ENCODE results near the gene IGF1R.

The IGF1R gene

DNA sequence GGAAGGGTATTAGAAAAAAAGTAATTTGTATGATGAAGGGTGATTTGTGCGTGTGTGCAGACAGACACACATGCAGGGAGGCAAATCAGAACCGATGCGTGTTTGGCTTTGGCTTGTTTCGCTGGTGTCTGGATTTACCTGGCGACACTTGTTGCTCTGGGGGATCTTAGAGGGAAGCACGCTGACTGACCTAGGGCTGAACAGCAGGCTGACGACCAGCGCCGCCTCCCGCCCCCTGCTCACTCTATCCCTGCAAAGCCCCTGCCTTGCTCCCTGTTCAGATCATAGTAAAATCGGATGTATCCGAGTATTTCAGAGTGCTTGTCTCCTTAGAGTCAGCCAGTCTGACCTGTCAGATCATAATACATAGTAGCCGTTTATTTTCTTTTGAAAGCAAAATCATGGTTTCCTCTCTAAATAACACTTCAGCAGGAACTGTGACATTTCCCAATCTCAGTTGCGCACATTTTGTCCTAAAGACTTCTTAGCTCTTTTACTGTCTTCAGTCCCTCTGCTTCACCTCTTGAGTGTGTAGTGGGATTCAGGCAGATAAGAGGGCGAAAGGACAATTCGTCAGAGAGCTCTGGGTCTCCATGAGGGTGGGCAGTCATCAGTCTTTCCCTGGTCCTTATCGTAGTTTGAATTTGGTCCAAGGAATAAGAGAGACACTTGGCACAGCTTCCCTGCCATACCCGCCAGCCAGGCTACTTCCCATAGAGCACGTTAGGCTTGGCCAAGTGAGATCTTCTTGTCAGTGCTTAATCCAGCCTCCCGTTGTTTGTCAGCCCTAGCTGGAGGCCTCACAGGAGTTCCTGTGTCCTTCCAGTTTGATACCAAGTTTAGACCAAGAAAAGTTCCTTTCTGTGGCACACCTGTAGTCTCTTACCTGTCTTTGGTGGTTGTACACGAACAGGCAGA lies 261.9 kb downstream of the IGF1R start:
- Histone ChIP-seq H4K20me1 (ENCODE audit: low read depth, low read length) (no peaks in the 10 kb centered on the region), H3K4me2 (ENCODE audit: low read depth, low read length, poor library complexity, severe bottlenecking) (no peak overlapping the region), H3K79me2 (ENCODE audit: insufficient read depth, low read length) (no peaks in the 10 kb centered on the region), H2AFZ (ENCODE audit: low read depth, low read length, severe bottlenecking) (no peak overlapping the region), H3F3A (ENCODE audit: insufficient read depth) (no peaks in the 10 kb centered on the region), H3K9me2 (replicated peaks; ENCODE audit: insufficient read depth, low read length) (no peaks in the 10 kb centered on the region), H3K4me3 (ENCODE audit: insufficient read depth, low read length, poor library complexity, severe bottlenecking) (no peak overlapping the region), H3K27ac (ENCODE audit: low read depth, low read length) (no peak overlapping the region), H3K9me3 (ENCODE audit: insufficient read depth, low read length) (no peaks in the 10 kb centered on the region), H3K27me3 (ENCODE audit: low read length) (no peaks in the 10 kb centered on the region), H3K9ac (ENCODE audit: low read length) (no peak overlapping the region), H3K36me3 (ENCODE audit: low read length) (no peaks in the 10 kb centered on the region)
- TF ChIP-seq, protein P1, sequence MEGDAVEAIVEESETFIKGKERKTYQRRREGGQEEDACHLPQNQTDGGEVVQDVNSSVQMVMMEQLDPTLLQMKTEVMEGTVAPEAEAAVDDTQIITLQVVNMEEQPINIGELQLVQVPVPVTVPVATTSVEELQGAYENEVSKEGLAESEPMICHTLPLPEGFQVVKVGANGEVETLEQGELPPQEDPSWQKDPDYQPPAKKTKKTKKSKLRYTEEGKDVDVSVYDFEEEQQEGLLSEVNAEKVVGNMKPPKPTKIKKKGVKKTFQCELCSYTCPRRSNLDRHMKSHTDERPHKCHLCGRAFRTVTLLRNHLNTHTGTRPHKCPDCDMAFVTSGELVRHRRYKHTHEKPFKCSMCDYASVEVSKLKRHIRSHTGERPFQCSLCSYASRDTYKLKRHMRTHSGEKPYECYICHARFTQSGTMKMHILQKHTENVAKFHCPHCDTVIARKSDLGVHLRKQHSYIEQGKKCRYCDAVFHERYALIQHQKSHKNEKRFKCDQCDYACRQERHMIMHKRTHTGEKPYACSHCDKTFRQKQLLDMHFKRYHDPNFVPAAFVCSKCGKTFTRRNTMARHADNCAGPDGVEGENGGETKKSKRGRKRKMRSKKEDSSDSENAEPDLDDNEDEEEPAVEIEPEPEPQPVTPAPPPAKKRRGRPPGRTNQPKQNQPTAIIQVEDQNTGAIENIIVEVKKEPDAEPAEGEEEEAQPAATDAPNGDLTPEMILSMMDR (IDR thresholded peaks at IDR 0.05; ENCODE audit: insufficient read depth, low read length, poor library complexity, severe bottlenecking): no peak
- no peak for TF ChIP-seq EZH2phosphoT487 (conservative IDR thresholded peaks at IDR 0.05; ENCODE audit: low read length)

DNA sequence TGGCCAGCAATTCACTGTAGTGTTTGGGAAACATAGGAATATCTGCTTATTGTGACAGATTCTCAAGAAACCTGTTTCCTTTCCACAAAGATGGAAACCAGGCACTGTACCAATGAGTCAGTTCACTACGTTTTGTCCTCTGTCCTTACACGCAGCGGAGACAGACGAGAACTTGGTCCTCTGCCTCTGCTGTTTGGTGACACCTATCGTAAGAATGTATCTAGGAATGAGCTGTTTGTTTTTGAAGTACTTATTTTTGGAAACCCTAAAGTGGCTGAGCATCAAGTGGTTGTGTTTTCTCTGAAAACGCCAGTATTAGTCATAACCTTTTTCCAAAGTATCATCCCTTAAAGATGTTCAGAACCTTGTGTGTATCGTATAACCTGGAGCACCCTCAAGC lies 266.3 kb downstream of the IGF1R start:
- Histone ChIP-seq H3K36me3 (ENCODE audit: low read length) (no peaks in the 10 kb centered on the region), H3K27ac (ENCODE audit: low read depth, low read length) (no peak overlapping the region), H3K4me2 (ENCODE audit: low read depth, low read length, poor library complexity, severe bottlenecking) (no peak overlapping the region), H3K79me2 (ENCODE audit: insufficient read depth, low read length) (no peaks in the 10 kb centered on the region), H3K27me3 (ENCODE audit: low read length) (no peaks in the 10 kb centered on the region), H3K4me3 (ENCODE audit: insufficient read depth, low read length, poor library complexity, severe bottlenecking) (no peak overlapping the region), H3K9me2 (replicated peaks; ENCODE audit: insufficient read depth, low read length) (no peaks in the 10 kb centered on the region), H4K20me1 (ENCODE audit: low read depth, low read length) (no peaks in the 10 kb centered on the region), H2AFZ (ENCODE audit: low read depth, low read length, severe bottlenecking) (no peak overlapping the region), H3F3A (ENCODE audit: insufficient read depth) (no peaks in the 10 kb centered on the region), H3K9me3 (ENCODE audit: insufficient read depth, low read length) (no peaks in the 10 kb centered on the region), H3K9ac (ENCODE audit: low read length) (no peak overlapping the region)
- no peak for TF ChIP-seq EZH2phosphoT487 (conservative IDR thresholded peaks at IDR 0.05; ENCODE audit: low read length)
- TF ChIP-seq, protein P1 (IDR thresholded peaks at IDR 0.05; ENCODE audit: insufficient read depth, low read length, poor library complexity, severe bottlenecking): no peak

DNA sequence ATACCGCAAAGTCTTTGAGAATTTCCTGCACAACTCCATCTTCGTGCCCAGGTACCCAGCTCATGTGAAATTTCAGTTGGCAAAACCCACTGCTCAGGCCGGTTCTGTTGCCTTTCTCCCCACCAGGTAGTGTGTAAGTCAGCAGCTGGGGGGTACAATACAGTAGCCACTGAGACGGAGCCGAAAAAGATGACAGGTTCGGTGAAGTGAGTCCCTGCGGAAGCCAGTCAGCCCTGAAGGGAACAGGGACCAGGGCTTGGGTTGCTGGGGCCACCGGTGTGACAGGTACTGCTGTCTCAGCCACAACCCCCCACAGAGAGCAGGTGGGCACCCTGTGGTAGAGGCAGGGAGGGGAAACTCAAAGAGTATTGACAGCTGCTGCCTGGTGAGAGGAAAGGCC lies 268.5 kb downstream of the IGF1R start:
- Histone ChIP-seq H3K4me3 (ENCODE audit: insufficient read depth, low read length, poor library complexity, severe bottlenecking) (no peak overlapping the region), H3K9me3 (ENCODE audit: insufficient read depth, low read length) (no peaks in the 10 kb centered on the region), H4K20me1 (ENCODE audit: low read depth, low read length) (no peaks in the 10 kb centered on the region), H2AFZ (ENCODE audit: low read depth, low read length, severe bottlenecking) (no peak overlapping the region), H3K27ac (ENCODE audit: low read depth, low read length) (no peak overlapping the region), H3K79me2 (ENCODE audit: insufficient read depth, low read length) (no peaks in the 10 kb centered on the region), H3K27me3 (ENCODE audit: low read length) (no peaks in the 10 kb centered on the region), H3K9ac (ENCODE audit: low read length) (no peak overlapping the region), H3K36me3 (ENCODE audit: low read length) (no peaks in the 10 kb centered on the region), H3F3A (ENCODE audit: insufficient read depth) (no peaks in the 10 kb centered on the region), H3K4me2 (ENCODE audit: low read depth, low read length, poor library complexity, severe bottlenecking) (no peak overlapping the region), H3K9me2 (replicated peaks; ENCODE audit: insufficient read depth, low read length) (no peaks in the 10 kb centered on the region)
- TF ChIP-seq EZH2phosphoT487 (conservative IDR thresholded peaks at IDR 0.05; ENCODE audit: low read length): no peak
- TF ChIP-seq, protein P1 (IDR thresholded peaks at IDR 0.05; ENCODE audit: insufficient read depth, low read length, poor library complexity, severe bottlenecking): no peak
